GM18870 (cell line): ENCODE results near the gene IL6ST.
"Not testable (repeated sequence)": the region's sequence is repeated elsewhere in the genome, so short reads cannot be mapped to it uniquely, and the experiment has no call there.

ENCODE experiments used
- ATAC-seq: cut with Tn5 transposase; IDR thresholded peaks from one replicate; pipeline ENCODE4 v1.9.1; 2021; ENCODE audit warnings: moderate library complexity; ENCODE audit not compliant: unreplicated experiment

Gene IL6ST

DNA sequence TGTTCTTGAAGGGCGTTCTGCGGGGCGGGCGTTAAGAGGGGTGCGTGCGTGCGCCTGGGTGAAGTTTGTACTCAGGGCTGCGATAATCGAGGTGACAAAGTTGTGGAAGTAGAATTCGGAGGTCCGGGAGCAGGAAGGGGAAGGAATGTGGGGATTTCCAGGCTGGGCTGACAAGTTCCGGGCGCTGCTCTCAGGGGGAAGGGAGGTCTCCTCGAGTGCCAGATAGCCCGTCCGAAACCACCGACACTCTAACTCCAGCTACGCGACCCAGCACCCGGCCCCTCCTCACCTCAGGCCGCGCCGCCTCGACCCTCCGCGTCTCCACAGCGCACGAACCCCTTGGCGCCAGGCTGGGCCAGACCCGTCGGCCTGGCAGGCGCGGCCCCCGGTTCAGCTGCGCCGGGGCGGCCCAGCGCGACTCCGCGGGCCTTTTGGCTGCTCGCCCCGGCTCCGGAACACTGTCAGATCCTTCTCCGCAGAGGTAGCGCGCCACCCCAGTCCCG is at the start of gene IL6ST:
Gene IL6ST (minus strand): TSS at position 469 of the 503 bp plus-strand sequence. CDS start 18,685 bp downstream, outside the sequence.
- ATAC-seq: peak; percentile 28

DNA sequence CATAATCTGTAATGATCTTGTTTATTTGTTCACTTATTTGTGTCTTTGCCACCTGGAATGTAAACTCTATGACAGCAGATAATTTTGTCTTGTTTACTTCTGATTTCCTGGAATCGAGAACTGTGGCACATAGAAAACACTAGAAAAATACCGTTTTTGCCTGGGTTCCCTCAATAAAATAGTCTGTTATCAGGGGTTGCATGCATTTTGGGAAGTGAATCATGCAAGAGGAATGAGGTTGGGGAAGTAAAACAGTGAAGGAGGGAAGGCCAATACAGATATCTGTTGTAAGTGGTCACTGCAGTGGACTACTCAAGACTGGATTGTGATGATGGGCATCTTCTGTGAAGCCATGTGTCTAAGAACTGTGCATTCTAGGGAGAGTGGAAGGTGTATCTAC is 45.2 kb upstream of the IL6ST start:
- no peak for ATAC-seq

DNA sequence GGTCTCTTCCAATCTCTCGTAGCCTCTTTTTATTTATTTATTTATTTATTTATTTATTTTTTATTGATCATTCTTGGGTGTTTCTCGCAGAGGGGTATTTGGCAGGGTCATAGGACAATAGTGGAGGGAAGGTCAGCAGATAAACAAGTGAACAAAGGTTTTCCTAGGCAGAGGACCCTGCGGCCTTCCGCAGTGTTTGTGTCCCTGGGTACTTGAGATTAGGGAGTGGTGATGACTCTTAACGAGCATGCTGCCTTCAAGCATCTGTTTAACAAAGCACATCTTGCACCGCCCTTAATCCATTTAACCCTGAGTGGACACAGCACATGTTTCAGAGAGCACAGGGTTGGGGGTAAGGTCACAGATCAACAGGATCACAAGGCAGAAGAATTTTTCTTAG is 43.4 kb upstream of the IL6ST start:
- not testable (repeated sequence) for ATAC-seq

DNA sequence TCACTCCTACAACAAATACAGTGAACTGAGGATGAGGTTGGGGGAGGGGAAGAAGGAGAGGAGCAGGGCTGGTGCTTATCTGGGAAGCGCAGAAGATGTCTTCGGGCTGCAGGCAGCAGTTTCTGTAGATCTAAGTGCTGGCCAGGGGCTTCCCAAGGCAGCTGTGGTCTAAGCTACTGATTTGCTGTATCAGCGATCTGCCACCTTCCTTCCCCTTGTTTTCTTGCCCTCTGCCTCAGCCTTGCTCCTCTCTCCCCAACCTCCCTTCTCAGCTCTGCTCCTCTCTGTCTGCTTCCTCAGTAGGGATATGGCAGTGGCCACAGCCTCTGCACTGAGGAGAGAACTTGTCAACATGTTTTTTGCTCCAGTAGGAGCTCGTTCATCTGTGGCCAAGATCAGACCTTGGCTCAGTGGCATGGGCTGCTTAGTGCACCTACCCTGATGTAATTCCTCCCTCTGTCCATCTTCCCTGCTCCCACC is 42.8 kb upstream of the IL6ST start:
- no peak for ATAC-seq

DNA sequence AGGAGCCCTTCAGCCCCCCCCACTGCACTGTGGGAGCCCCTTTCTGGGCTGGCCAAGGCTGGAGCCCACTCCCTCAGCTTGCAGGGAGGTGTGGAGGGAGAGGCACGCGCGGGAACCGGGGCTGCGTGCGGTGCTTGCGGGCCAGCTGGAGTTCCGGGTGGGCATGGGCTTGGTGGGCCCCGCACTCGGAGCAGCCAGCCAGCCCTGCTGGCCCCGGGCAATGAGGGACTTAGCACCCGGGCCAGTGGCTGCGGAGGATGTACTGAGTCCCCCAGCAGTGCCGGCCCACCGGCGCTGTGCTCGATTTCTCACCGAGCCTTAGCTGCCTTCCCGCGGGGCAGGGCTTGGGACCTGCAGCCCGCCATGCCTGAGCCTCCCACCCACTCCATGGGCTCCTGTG is 40.6 kb upstream of the IL6ST start:
- not testable (repeated sequence) for ATAC-seq

DNA sequence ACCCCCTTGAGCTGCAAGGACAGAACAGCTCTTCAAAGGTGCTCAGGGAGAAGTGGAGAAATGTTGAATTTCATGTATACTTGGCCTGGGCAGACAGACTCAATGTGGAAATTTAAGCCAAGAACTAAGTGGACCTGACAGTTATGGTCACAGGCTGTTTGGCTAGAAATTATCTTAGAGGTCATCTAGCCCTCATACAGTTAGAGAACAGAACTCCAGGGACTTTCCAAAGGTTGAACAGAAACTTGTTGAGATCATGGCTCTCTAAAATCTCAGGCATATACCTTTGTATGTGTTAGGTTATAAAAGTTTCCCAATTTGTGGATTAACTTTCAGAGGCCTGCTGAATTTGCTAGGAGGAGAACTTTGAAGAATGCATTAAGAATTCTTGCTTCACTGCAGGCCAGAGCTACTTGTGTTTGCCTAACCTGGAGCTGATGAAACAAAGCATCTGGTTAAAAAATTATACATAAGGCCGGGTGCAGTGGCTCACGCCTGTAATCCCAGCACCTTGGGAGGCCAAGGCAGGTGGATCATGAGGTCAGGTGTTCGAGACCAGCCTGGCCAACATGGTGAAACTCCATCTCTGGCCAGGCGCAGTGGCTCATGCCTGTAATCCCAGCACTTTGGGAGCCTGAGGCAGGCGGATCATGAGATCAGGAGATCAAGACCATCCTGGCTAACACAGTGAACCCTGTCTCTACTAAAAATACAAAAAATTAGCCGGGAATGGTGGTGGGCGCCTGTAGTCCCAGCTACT is 35.3 kb upstream of the IL6ST start:
- not testable (repeated sequence) for ATAC-seq

DNA sequence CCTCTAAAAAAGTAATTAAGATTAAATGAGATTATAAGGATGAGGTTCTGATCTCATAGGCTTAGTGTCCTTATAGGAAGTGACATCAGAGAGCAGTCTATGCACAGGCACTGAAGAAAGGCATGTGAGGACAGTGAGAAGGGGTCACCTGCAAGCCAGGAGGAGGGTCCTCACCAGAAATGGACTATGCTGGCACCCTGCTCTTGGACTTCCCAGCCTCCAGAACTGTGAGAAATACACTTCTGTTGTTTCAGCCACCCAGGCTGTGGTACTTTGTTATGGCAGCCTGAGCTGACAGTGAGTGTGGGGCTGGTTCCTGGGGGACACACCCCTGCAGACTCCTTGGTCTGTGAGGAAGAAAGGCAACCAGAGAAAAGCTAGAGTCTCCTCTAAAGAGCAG is 34.7 kb upstream of the IL6ST start:
- no peak for ATAC-seq

DNA sequence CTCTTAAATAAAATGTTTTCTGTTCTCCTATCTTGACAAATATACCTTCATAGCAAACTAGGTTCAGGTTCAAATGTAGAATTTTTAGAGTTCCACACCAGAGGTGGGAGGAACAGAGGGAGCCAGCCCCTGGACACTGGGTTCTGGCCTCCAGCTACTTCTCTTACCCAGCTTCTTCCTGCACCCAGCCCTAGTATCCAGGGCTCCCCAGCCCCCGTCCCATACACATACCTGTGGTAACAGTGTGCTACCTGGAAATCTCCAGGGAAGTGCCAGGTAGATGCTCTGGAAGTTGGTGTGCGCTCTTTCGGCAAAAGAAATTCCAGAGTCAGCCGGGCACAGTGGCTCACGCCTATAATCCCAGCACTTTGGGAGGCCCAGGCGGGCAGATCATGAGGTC is 33.9 kb upstream of the IL6ST start:
- ATAC-seq: no peak

DNA sequence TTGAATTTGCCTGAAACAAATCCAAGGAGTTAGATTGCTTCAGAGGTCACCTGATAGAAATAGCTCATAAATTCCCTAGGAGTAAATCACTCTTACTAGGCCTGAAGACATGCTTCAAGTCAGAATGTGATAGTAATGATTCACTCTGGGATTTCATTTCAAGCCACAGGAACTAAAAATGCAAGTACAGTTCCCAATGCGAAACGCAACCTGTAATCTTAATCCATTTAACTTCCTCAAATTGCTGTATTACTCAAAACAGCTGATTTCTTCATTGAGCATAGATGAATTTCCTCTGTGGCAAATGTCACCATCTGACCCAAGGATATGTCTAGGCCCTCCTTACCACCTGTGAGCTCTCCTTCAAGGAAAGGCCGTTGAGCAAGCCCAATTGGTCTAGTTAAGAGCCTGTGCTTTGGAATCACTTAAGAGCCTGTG is 32.1 kb upstream of the IL6ST start:
- ATAC-seq: peak; percentile 82

DNA sequence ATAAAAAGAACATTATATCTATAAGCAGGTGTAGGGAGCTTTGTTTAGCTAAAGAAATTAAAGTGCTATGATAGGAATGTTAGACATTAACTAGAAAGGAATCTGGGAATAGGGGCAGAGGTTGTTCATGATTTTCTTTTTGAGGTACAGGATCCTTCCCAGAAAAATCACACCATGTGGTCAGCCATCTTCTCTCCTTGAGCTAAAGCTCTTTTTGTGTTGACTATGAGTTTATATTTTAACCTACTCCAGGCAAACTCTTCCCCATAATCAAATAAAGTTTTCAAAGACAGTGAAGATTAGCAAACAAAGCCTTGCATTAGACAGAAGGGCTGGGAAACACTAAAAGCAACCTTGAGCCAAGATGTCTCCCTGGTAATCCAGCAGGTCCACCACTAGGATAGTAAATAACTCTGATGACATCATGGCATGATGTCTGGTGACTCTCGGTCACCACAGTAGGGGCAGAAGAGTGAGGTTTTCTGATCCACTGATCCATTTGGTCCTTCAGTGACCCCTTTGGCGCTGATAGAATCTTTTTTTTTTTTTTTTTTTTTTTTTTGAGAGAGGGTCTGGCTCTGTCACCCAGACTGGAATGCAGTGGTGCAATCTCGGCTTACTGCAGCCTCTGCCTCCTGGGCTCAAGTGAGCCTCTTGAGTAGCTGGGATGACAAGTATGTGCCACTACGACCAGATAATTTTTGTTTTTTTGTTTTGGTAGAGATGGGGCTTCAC is 30.6 kb upstream of the IL6ST start:
- no peak for ATAC-seq

DNA sequence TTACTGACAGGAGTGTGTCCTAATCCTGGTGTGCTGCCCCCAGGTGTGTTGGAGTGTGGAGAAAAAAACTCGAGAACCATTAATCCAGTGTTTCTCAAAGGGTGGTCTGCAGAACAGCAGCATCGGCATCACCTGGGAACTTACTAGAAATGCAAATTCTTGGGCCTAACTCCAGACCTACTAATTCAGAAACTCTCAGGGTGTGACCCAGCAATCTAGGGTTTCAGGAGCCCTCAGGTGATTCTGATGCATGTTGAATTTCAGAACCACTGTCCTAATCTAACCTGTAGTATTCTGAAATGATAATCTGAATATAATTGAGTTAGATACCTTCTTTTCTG is 30.0 kb upstream of the IL6ST start:
- ATAC-seq: no peak

DNA sequence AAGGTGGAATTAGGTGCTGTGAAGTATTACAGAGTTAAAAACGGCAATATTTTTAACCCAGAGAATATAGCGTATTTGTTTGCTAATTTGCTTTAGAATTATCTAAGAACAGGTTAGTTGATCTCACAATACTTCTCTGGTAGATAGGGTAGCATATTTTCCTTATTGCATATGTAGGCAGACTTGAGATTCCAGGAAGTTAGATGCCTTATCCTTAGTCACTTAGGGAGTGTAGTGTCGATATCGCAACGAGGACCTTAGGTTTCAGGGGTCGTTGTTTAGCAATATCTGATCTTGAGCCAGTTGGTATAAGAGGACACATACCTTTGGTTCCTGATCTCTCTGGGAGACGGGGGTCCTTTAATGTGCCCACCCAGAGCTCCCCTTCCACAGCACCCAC is 28.5 kb upstream of the IL6ST start:
- ATAC-seq: no peak

DNA sequence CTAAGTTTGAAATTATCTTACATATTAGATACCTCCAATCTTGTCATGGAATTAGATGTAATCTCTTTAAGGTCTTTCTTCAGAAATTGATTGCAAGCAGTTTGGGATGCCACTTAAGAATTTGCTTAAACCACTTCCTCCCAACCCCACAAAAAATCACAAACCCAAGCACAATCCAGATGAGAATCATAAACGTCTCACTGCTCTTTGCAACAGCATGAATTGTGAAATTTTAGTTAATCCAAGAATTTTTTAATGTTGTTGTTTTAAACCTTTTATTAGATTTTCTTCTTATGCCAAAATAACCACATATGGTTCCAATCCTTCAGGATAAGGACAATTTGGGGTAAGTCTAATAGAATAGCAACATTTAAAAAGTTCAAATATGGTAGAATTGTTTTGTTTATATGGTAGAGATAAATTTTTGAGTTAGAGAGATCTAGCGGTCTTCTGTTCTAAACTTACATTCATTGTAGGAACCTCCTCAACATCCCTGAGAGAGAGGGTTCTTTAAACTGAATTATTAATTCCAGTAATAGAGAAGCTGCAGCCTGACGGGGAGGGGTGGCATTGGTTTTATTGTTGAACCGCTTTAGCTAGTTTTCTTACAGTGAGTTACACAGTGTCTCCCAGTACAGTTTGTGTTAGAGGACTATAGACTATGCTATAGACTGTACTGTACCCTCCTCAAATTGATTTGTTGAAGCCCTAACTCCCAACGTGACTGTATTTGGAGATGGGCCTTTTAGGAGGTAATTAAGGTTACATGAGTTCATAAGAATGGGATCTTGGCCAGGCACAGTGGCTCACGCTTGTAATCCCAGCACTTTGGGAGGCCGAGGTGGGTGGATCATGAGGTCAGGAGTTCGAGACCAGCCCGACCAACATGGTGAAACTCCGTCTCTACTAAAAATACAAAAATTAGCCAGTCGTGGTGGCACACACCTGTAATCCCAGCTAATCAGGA is 24.8 kb upstream of the IL6ST start:
- no peak for ATAC-seq

DNA sequence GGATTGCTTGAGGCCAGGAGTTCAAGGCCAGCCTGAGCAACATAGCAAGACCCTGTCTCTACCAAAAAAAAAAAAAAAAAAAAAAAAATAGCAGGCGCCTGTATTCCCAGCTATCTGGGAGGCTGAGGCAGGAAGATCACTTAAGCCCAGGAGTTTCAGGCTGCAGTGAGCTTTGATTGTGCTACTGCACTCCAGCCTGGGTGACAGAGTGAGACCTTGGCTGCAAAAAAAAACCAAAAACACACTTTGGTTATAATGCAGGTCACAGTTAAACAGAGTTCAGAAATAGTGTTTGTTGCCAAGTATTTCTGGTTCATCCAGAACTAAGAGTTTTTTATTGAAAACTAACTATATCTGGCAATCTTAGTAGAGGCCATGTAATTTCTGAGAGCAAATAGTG is 24.1 kb upstream of the IL6ST start:
- ATAC-seq: no peak

DNA sequence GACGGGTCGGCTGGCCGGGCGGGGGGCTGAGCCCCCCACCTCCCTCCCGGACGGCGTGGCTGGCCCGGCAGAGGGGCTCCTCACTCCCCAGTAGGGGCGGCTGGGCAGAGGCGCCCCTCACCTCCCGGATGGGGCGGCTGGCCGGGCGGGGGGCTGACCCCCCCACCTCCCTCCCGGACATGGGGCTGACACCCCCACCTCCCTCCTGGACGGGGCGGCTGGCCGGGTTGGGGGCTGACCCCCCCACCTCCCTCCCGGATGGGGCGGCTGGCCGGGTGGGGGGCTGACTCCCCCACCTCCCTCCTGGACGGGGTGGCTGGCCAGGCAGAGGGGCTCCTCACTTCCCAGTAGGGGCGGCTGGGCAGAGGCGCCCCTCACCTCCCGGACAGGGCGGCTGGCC is 19.9 kb upstream of the IL6ST start:
- not testable (repeated sequence) for ATAC-seq

DNA sequence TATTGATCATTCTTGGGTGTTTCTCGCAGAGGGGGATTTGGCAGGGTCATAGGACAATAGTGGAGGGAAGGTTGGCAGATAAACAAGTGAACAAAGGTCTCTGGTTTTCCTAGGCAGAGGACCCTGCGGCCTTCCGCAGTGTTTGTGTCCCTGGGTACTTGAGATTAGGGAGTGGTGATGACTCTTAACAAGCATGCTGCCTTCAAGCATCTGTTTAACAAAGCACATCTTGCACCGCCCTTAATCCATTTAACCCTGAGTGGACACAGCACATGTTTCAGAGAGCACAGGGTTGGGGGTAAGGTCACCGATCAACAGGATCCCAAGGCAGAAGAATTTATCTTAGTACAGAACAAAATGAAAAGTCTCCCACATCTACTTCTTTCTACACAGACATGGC is 19.2 kb upstream of the IL6ST start:
- not testable (repeated sequence) for ATAC-seq

DNA sequence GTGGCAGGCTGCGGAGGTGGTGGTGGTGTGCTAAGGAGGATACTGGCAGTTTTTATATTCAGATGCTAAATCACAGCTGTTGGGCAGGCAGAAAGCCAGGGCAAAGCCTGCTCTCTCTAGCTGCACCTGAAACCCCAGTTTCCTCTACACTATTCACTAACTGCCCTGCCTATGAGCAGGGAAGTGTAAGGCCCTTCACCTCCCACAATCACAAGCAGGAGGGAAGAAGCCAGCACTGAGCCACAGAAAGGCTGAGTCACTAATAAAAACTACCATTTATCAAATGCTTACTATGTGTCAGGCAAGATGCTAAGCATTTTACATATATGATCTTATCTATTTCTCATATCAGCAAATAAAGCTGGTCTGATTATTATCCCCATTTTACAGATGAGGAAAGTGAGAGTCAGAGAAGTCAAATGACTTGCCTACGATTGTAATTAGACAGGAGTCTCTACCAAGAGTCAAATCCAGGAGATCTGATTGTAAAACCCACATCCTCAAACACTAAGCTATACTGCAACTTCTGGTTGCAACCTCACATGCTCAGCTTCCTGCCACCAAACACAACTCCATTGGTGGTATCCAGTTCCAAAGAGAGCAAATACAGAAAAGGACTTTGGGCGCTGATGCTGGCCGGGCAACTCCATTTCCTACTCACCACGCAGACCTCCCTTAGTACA is 17.7 kb upstream of the IL6ST start:
- peak; percentile 50 for ATAC-seq

DNA sequence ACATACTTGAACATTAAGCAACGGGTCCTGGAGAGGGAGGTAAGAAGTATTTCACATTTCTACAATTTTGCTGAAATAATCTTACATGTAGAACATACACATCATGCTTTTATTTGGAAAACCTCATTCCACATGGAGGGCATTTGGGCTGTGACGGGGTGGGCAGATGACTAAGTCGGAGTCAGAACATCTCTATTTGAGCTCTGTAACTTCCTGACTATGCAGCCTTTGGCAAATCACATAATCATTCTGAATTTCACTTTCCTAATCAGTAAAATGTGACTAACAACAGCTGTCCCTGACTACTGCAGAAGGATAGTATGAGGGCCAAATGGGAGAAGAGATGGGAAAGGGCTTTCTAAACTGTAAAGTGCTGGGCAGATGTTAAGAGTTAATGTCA is 17.1 kb upstream of the IL6ST start:
- ATAC-seq: peak; percentile 40

DNA sequence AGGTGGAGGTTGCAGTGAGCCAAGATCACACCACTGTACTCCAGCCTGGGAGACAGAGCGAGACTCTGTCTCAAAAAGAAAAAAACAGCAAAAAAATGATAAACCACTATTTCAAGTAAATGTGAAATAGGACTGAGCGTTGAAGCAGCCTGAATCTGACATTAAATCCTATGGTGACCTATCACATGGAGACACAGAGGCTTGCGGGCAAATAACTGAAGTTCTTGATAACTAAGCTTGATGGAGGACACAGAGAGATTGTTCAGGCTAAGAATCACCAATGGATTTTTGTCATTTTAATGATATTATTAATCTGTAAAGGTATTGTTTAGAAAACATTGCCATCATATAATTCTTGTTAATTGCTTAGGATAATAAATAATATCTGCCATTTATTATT is 15.7 kb upstream of the IL6ST start:
- no peak for ATAC-seq

DNA sequence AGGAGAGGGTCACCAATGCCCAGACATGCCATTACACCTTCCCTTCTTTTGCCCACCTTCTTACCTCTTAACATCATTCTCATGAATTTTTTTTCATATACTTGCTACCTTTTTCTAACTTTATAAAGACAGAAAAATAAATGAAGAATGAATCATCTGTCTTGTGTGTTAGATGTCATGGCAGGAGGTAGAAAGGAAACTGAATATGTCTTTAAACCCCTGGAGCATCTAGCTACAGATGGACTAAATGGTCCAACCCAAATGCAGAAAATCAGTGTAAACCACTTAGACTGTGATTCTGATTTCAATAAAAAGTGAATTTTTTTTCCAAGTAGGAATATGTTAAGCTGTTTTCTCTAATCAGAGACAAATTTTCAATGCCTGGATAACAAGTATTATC is 11.8 kb upstream of the IL6ST start:
- no peak for ATAC-seq
